ENCODE data around the gene ACKR1. TPM values are rescaled to one million over a fixed set of nuclear protein-coding genes. Genes with fewer than 3 reads are reported as not detected.

Gene ACKR1
- total and polyA plus RNA-seq, 2 of the 13 experiments (the other 11 are each of a cell fraction or from before 2014, with no cell fraction given), result not detected

- no peak overlapping the region for H3K9ac ChIP-seq (ENCODE audit: insufficient read depth, low read depth, low read length)
- no peaks in the 10 kb centered on the region for H3K36me3 ChIP-seq (replicated peaks in 1 of 2; ENCODE audit: control insufficient read depth in 1 of 2, insufficient read depth in 2 of 2, low read length in 2 of 2)
- 6% methylated on average over 4 of the region's 4 CpGs for WGBS (ENCODE audit: low lambda C conversion rate)
- no peaks in the 10 kb centered on the region for H3K79me2 ChIP-seq (ENCODE audit: insufficient read depth, low read length)
- DNase-seq (ENCODE audit: low spot score) (no peak), FAIRE-seq (no peak), ATAC-seq (no peak)
- H3K27me3 ChIP-seq (ENCODE audit: control insufficient read depth in 1 of 2, insufficient read depth in 2 of 2, low read length in 2 of 2), result no peaks in the 10 kb centered on the region
- no TSS peak for BruUV-seq (replicated peaks)
- intact Hi-C loops (cut with micrococcal nuclease; ENCODE audit: unreplicated experiment) (no loop called here), in situ Hi-C loops (cut with HindIII; ENCODE audit: extremely low pct_ligation_motif_present, low pct_unique_long_range_greater_than_20kb) (no loop called here)
- no peaks in the 10 kb centered on the region for H3K4me1 ChIP-seq (ENCODE audit: insufficient read depth, low read length)
- H4K20me1 ChIP-seq (ENCODE audit: insufficient read depth, low read length), result no peaks in the 10 kb centered on the region
- ChIA-PET CTCF (ENCODE audit: low intra/inter-chr PET ratio, low total read pairs) (no interaction called here), POLR2A (no interaction called here)
- H3K27ac ChIP-seq (ENCODE audit: extremely low read length, insufficient read depth, low read length), result no peak overlapping the region
- no peaks in the 10 kb centered on the region for H3K9me3 ChIP-seq (ENCODE audit: low read length)
- TF ChIP-seq TAF1 (CRISPR knock-in tag; IDR thresholded peaks at IDR 0.05) (no peak), TBX3 (IDR thresholded peaks at IDR 0.05; ENCODE audit: borderline replicate concordance) (no peak)
- no peak overlapping the region for H3K4me3 ChIP-seq (replicated peaks in 1 of 3; ENCODE audit: insufficient read depth in 1 of 3, low read depth in 2 of 3, low read length in 3 of 3)
- H3K4me2 ChIP-seq (ENCODE audit: low read depth, low read length), result no peak overlapping the region
- H2AFZ ChIP-seq (ENCODE audit: low read length), result no peak overlapping the region
Observed at GRCh38 chr1:159181328-159182024, 23.2 kb upstream of the ACKR1 start.

- ATAC-seq (no peak), FAIRE-seq (no peak), DNase-seq (ENCODE audit: low spot score) (no peak)
- Histone ChIP-seq H3K4me2 (ENCODE audit: low read depth, low read length) (no peak overlapping the region), H3K27me3 (ENCODE audit: control insufficient read depth in 1 of 2, insufficient read depth in 2 of 2, low read length in 2 of 2) (no peaks in the 10 kb centered on the region), H3K27ac (ENCODE audit: extremely low read length, insufficient read depth, low read length) (no peak overlapping the region), H3K36me3 (replicated peaks in 1 of 2; ENCODE audit: control insufficient read depth in 1 of 2, insufficient read depth in 2 of 2, low read length in 2 of 2) (no peaks in the 10 kb centered on the region), H4K20me1 (ENCODE audit: insufficient read depth, low read length) (no peaks in the 10 kb centered on the region), H2AFZ (ENCODE audit: low read length) (no peak overlapping the region), H3K4me1 (ENCODE audit: insufficient read depth, low read length) (no peaks in the 10 kb centered on the region), H3K4me3 (replicated peaks in 1 of 3; ENCODE audit: insufficient read depth in 1 of 3, low read depth in 2 of 3, low read length in 3 of 3) (no peak overlapping the region), H3K9ac (ENCODE audit: insufficient read depth, low read depth, low read length) (no peak overlapping the region), H3K9me3 (ENCODE audit: low read length) (no peaks in the 10 kb centered on the region), H3K79me2 (ENCODE audit: insufficient read depth, low read length) (no peaks in the 10 kb centered on the region)
- intact Hi-C loops (cut with micrococcal nuclease; ENCODE audit: unreplicated experiment), result no loop called here
- no TSS peak for BruUV-seq (replicated peaks)
- 46% methylated on average over 2 of the region's 2 CpGs for WGBS (ENCODE audit: low lambda C conversion rate)
- POLR2A ChIA-PET, result no interaction called here
- TF ChIP-seq PHB2 (IDR thresholded peaks at IDR 0.05; ENCODE audit: partially characterized antibody) (no peak), NFE2L2 (IDR thresholded peaks at IDR 0.05; ENCODE audit: low read length) (peak; percentile 87), MAFF (IDR thresholded peaks at IDR 0.05; ENCODE audit: low read depth, low read length) (peak; percentile 99), MAFK (conservative IDR thresholded peaks at IDR 0.05 in 1 of 2, IDR thresholded peaks at IDR 0.05 in 1 of 2; ENCODE audit: low read length in 2 of 2) (peak; percentile 97 to 99)
- CTCF ChIA-PET (ENCODE audit: low intra/inter-chr PET ratio, low total read pairs), result no interaction called here
- in situ Hi-C loops (cut with HindIII; ENCODE audit: extremely low pct_ligation_motif_present, low pct_unique_long_range_greater_than_20kb), result no loop called here
Observed at GRCh38 chr1:159184201-159184600, 20.5 kb upstream of the ACKR1 start.

All from HepG2 (cell line).